K562 treated with DMSO at 1 percent for 48 hours (cell line): ENCODE results near the gene FBXL2. TPM values are rescaled to one million over a fixed set of nuclear protein-coding genes. Genes with fewer than 3 reads are reported as not detected.

ENCODE experiments used
- total RNA-seq: library from RNA; unstranded; fragments of 300-600 nt; gene quantifications from 2 replicates; pipeline ENCODE4 v1.2.3, GENCODE V29; 2022; ENCODE audit warnings: low replicate concordance; ENCODE audit errors: extremely low read depth

The FBXL2 gene, protein sequence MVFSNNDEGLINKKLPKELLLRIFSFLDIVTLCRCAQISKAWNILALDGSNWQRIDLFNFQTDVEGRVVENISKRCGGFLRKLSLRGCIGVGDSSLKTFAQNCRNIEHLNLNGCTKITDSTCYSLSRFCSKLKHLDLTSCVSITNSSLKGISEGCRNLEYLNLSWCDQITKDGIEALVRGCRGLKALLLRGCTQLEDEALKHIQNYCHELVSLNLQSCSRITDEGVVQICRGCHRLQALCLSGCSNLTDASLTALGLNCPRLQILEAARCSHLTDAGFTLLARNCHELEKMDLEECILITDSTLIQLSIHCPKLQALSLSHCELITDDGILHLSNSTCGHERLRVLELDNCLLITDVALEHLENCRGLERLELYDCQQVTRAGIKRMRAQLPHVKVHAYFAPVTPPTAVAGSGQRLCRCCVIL
- total RNA-seq: not detected in 2 replicates

DNA sequence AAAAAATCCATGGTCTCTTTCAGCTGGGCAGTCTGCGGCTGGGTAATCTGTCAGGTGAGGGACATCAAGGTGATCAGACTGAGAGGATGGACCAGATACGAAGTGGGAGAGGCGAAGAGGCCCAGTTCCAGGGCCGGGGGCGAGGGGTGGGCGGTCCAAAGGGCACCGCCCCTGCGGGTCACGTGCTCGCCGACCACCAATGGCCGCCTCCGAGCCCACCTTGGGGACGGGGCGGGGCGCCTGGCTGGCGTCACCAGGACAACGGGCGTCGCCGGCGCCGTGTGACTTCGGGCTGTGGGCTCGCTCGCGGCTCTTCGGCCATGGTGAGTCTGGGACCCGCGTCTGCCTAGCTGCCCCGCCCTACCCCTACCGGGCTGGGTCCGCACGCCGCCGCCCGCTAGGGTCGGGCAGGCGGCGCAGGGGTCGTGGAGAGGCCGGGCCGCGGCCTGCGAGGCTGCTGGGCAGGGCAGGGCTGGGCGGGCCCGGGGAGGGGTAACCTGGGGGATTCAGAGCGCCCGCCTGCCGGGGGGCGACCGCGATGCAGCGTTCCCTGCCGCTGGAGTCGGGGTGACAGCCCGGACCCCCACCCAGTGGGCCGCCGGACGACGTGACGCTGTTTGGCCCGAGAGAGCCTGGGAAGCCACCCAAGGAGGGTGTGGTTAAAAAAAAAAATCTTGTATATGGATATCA lies at the start of gene FBXL2:
Gene FBXL2, plus strand, starts transcription at position 250 of the 690 bp plus-strand sequence. Its CDS starts 71 bp downstream, at position 321.

Other genes with a start within 250 kb of the FBXL2 start
- gene GLB1, start 180.3 kb upstream of the FBXL2 start, total RNA-seq: not detected in 2 replicates
- gene TMPPE, start 180.3 kb upstream of the FBXL2 start, total RNA-seq: not detected in 2 replicates
- gene CRTAP, start 163.4 kb upstream of the FBXL2 start, total RNA-seq: not detected in 2 replicates
- gene SUSD5, start 58.6 kb upstream of the FBXL2 start, total RNA-seq: not detected in 2 replicates
- not detected in 2 replicates for gene UBP1, start 163.0 kb downstream of the FBXL2 start, total RNA-seq